IMR-90 (cell line): ENCODE data around the gene PSMD8.

Source experiments
- MAFK ChIP-seq: IDR thresholded peaks from 2 replicates; pipeline ENCODE4 v1.6.1; 2012; ENCODE audit warnings: low read depth, low read length, improper control_type of control experiment
- POLR2A ChIP-seq: IDR thresholded peaks from 2 replicates; pipeline ENCODE4 v1.6.1; 2012; ENCODE audit warnings: mild to moderate bottlenecking, low read depth, low read length
- USF2 ChIP-seq: fragments of 150-350 bp; IDR thresholded peaks from 2 replicates; pipeline ENCODE4 v1.6.1; 2017; ENCODE audit warnings: mild to moderate bottlenecking, antibody characterized with exemption, low read length, low read depth
- TF ChIP-seq, protein P1 (sequence below): conservative IDR thresholded peaks from 2 replicates; pipeline ENCODE4 v1.5.1; 2012; ENCODE audit warnings: mild to moderate bottlenecking, low read depth, low read length, improper control_type of control experiment

GRCh38 chr19:38346837-38347236 lies 27.5 kb upstream of the PSMD8 start:
- TF ChIP-seq POLR2A (no peak), USF2 (no peak), MAFK (no peak)
- TF ChIP-seq, protein P1, sequence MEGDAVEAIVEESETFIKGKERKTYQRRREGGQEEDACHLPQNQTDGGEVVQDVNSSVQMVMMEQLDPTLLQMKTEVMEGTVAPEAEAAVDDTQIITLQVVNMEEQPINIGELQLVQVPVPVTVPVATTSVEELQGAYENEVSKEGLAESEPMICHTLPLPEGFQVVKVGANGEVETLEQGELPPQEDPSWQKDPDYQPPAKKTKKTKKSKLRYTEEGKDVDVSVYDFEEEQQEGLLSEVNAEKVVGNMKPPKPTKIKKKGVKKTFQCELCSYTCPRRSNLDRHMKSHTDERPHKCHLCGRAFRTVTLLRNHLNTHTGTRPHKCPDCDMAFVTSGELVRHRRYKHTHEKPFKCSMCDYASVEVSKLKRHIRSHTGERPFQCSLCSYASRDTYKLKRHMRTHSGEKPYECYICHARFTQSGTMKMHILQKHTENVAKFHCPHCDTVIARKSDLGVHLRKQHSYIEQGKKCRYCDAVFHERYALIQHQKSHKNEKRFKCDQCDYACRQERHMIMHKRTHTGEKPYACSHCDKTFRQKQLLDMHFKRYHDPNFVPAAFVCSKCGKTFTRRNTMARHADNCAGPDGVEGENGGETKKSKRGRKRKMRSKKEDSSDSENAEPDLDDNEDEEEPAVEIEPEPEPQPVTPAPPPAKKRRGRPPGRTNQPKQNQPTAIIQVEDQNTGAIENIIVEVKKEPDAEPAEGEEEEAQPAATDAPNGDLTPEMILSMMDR, result no peak
